ENCODE data around the gene ARIH2.

DNA sequence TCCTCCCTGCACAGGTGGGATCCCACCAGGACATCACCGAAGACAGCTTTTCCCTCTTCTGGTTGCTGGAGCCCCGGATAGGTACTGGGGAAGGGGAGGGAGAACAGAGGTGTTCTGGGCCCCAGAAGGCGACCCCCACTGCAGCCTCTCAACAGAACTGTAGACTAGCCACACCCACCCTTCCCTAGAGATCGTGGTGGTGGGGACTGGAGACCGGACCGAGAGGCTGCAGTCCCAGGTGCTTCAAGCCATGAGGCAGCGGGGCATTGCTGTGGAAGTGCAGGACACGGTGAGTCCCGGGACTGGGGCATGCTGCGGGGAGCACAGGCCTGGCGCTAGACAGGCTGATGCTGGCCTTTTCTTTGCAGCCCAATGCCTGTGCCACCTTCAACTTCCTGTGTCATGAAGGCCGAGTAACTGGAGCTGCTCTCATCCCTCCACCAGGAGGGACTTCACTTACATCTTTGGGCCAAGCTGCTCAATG is 104.1 kb downstream of the ARIH2 start:
- TF ChIP-seq RAD21 (IDR thresholded peaks at IDR 0.05 in 1 of 2, conservative IDR thresholded peaks at IDR 0.05 in 1 of 2; ENCODE audit: low read depth in 2 of 2, low read length in 2 of 2) (no peak), GTF2F1 (IDR thresholded peaks at IDR 0.05; ENCODE audit: borderline replicate concordance, low read depth, low read length) (no peak)
- TF ChIP-seq, protein P1, sequence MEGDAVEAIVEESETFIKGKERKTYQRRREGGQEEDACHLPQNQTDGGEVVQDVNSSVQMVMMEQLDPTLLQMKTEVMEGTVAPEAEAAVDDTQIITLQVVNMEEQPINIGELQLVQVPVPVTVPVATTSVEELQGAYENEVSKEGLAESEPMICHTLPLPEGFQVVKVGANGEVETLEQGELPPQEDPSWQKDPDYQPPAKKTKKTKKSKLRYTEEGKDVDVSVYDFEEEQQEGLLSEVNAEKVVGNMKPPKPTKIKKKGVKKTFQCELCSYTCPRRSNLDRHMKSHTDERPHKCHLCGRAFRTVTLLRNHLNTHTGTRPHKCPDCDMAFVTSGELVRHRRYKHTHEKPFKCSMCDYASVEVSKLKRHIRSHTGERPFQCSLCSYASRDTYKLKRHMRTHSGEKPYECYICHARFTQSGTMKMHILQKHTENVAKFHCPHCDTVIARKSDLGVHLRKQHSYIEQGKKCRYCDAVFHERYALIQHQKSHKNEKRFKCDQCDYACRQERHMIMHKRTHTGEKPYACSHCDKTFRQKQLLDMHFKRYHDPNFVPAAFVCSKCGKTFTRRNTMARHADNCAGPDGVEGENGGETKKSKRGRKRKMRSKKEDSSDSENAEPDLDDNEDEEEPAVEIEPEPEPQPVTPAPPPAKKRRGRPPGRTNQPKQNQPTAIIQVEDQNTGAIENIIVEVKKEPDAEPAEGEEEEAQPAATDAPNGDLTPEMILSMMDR (IDR thresholded peaks at IDR 0.05; ENCODE audit: control extremely low read depth in 1 of 3, insufficient read depth in 1 of 3, low read depth in 1 of 3, low read length in 3 of 3) = no peak

Data from H1 (cell line).